ENCODE measurements around the gene ME3.

DNA sequence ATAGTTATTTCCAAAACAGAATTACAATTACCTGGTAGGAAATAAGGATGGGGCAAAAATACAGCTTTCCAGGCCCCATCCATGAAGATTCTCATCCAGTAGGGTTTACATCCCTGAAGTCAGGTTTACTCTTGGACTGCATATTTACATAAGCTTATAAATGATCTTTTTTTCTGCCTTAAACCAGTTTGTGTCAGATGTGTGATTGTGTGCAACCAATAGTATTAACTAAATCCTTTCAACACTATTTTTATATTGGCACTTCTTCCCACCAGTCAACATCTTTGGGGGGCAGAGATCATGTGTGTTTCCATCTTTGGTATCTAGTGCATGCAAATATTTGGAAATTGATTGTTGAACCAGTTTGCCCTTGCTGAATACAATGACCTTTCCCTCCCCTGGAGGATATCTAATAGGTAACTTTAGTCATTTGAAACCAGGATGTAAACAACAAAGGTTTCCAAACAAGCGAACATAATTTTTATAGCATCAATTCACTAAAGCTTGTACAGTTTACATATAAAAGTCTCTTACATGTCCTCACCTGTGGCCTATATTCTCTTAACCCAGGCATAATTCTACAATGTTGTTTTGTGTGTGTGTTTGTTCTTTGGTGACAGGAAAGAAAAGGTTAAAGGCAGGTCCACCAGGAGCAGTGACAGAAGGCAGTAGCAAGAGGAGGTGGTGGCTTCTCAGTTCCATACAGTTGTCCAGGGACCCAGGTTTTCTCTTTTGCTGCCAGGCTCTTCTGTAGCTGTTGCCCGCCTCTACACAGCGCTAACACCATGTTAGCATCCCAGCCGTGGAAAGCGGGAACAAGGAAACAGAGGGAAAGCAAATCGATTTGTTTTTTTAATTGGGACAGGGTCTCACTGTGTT lies 1.7 kb upstream of the ME3 start:
- TF ChIP-seq EGR1 (IDR thresholded peaks at IDR 0.05), result no peak
- no peak for TF ChIP-seq FOXM1 (IDR thresholded peaks at IDR 0.05; ENCODE audit: borderline replicate concordance, low read depth)
- no peak for TF ChIP-seq NFIC (IDR thresholded peaks at IDR 0.05)
- TF ChIP-seq, protein P1, sequence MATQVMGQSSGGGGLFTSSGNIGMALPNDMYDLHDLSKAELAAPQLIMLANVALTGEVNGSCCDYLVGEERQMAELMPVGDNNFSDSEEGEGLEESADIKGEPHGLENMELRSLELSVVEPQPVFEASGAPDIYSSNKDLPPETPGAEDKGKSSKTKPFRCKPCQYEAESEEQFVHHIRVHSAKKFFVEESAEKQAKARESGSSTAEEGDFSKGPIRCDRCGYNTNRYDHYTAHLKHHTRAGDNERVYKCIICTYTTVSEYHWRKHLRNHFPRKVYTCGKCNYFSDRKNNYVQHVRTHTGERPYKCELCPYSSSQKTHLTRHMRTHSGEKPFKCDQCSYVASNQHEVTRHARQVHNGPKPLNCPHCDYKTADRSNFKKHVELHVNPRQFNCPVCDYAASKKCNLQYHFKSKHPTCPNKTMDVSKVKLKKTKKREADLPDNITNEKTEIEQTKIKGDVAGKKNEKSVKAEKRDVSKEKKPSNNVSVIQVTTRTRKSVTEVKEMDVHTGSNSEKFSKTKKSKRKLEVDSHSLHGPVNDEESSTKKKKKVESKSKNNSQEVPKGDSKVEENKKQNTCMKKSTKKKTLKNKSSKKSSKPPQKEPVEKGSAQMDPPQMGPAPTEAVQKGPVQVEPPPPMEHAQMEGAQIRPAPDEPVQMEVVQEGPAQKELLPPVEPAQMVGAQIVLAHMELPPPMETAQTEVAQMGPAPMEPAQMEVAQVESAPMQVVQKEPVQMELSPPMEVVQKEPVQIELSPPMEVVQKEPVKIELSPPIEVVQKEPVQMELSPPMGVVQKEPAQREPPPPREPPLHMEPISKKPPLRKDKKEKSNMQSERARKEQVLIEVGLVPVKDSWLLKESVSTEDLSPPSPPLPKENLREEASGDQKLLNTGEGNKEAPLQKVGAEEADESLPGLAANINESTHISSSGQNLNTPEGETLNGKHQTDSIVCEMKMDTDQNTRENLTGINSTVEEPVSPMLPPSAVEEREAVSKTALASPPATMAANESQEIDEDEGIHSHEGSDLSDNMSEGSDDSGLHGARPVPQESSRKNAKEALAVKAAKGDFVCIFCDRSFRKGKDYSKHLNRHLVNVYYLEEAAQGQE (IDR thresholded peaks at IDR 0.05; ENCODE audit: low read depth), result no peak
- no peak for TF ChIP-seq CREB1 (IDR thresholded peaks at IDR 0.05; ENCODE audit: low read depth)
- no peak for TF ChIP-seq TEAD4 (IDR thresholded peaks at IDR 0.05)
- TF ChIP-seq CEBPB (IDR thresholded peaks at IDR 0.05), result no peak
- TF ChIP-seq, protein P2, sequence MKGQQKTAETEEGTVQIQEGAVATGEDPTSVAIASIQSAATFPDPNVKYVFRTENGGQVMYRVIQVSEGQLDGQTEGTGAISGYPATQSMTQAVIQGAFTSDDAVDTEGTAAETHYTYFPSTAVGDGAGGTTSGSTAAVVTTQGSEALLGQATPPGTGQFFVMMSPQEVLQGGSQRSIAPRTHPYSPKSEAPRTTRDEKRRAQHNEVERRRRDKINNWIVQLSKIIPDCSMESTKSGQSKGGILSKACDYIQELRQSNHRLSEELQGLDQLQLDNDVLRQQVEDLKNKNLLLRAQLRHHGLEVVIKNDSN (IDR thresholded peaks at IDR 0.05), result no peak
- no peak for TF ChIP-seq ZBTB7A (IDR thresholded peaks at IDR 0.05; ENCODE audit: low read depth)

Measured in Ishikawa (cell line).